SK-MEL-5 (cell line): Measurements from ENCODE around the gene UBTD1. TPM values are rescaled to one million over a fixed set of nuclear protein-coding genes. Genes with fewer than 3 reads are reported as not detected.

Source experiments
- DNase-seq: peaks from one replicate; pipeline ENCODE4 v3.0.0-alpha.2; 2016; ENCODE audit warnings: low read depth, low spot score
- in situ Hi-C: cut with HindIII; loops from 2 replicates; pipeline ENCODE4 v1.10.0; 2016; ENCODE audit warnings: low sequenced_read_pairs, high pct_unique_total_duplicates, low pct_unique_long_range_greater_than_20kb
- total RNA-seq: library from RNA; depleted of rRNA; stranded (reverse); fragments of >200 nt; shearing (Covaris generic); gene quantifications from 2 replicates; pipeline ENCODE4 v1.2.3, GENCODE V29; 2014

The UBTD1 gene
- total RNA-seq, 1 experiment from 2014 or later: 12.7 TPM

DNA sequence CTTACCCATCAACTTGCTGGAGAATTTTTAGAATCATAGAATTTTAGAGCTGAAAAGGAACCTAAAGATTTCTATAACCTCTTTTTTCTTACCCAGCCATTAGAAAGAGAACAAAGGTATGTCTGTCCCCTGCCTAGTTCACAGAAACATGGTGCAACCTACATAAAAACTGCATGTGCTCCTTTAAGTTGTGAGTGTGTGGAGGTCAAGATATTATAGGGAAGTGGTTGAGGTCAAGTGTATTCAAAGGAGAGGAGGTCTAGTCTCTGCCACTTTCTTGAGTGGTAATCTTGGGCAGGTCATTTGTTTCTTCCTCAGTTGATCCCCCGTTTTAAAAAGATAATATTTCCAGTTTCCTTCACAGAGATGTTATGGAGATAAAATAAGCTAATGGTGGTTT is 6.4 kb downstream of the UBTD1 start:
- no peak for DNase-seq
- in situ Hi-C loops: no loop called here

DNA sequence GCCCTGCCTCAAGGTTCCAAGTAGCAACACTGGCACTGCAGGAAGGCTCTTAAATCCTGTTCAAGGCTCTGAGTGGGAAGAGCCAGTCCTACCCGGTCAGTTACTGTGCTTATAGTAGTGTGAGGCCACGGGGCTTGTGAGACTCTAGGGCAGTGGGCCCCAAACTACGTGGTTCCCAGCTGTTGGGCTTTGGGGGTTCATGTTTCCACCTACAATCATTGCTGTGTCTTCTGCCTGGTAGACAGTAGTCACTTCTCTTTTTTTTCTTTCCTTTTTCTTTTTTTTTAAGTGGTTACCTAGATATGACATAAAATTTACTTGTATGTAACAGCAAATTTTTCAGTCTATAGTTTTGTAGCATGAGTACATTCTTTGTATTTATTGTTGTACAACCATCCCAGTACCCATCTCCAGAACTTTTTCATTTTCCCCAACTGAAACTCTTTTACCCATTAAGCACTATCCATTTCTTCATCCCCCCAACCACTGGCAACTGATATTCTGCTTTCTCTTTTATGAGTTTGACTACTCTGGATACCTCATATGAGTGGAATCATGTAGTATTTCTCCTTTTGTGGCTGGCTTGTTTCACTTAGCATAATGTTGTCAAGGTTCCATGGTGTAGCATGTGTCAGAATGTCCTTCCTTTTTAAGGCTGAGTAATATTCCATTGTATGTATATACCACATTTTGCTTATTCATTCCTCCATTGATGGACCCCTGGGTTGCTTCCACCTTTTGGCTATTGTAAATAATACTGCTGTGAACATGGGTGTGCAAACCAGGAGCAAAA is 7.7 kb downstream of the UBTD1 start:
- no peak for DNase-seq
- in situ Hi-C loops: no loop called here

DNA sequence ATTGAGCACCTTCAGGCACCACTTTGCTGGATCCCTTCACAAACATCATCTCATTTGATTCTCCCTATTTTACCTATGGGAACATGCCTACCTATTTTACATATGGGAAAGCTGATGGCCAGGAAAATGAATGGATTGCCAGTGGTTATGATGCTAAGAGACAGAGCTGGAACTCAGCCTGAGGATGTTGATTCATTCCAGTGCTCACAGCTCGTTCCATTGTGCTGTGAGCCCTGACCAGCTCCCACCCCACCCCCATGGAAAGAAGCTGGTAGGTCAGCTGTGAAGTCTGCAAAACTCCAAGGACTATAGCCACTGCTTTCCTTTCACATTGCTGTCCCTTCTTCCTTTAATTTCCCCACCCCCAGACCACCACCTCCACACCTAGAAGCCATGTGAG is 9.6 kb downstream of the UBTD1 start:
- in situ Hi-C loops: no loop called here

DNA sequence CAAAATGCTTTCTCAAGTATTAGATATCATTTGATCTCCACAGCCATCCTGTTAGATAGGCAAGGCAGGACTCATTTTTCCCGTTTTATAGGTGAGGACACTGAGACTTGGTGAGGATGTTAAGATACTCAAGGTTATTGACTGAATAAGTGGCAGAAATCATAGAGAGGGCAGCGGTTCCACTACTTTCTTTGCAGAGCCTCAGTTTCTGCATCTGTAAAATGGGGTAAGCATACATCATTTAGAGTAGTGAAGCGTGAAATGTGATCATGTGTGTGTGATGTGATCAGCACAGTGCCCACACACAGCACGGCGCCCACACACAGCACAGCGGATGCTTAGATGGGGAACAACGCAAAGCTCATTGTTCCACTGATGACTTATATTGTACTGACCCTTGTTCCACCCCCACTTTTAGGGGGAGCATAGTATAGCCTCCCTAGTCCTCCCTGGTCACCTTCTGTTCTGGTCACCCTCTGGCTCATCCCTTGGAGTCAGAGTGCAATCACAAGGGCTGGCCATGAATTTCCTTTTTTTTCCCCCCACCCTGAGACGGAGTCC is 10.5 kb downstream of the UBTD1 start:
- in situ Hi-C loops: no loop called here
- DNase-seq: no peak

More for the DNA sequence above, 9.6 kb downstream of the UBTD1 start:
- DNase-seq: no peak

DNA sequence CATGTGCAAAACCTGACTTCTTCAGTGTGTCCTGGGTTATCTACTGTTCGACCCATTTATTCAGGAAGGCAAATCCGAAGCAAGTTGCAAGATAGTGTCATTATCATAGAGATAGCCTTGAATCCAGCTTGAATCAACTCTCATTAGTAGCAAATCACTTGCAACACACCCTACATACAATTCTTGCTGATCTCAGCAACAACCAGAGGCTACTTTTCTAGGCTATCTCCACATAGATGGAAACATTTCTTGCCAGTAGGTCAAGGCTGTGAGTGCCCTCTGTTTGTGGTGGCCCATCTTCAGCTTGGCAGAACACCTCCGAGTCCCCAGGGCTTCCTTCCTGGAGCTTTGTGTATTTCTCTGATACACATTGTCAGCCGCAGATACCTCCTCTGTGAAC is 12.0 kb downstream of the UBTD1 start:
- DNase-seq: no peak
- in situ Hi-C loops: no loop called here

DNA sequence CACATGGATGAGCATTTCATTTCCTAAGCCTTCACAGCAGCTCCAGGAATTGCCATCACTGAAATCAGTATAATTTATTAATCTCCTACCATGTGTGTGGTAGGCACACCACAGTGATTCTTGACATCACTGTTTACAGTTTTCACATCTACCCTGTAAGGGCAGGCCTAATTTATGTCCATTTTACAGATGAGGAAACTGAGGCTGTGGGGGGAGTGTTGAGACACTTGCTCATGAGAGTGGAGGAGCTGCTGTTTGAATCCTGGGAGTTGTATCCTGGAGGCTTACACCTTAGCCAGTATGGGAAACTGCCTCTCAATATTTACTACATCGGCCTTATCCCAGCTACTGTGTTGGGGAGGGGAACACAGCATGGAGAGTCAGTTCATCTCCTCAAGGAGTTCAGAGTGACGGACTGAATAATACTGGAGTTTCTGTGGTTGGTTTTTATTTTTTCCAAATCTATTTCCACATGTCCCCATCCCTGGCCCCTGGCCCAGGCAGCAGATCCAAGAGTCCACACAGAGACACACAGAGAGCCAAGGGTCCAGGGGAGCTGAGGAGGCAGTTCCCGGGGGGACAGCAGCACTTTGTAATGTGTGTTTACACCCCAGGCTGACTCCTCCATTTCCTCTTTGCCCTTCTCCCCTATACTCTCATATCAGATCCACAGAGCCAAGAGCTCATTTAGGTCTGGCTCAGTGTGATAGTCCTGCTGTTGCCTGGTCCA is 13.2 kb downstream of the UBTD1 start:
- no peak for DNase-seq
- in situ Hi-C loops: no loop called here

DNA sequence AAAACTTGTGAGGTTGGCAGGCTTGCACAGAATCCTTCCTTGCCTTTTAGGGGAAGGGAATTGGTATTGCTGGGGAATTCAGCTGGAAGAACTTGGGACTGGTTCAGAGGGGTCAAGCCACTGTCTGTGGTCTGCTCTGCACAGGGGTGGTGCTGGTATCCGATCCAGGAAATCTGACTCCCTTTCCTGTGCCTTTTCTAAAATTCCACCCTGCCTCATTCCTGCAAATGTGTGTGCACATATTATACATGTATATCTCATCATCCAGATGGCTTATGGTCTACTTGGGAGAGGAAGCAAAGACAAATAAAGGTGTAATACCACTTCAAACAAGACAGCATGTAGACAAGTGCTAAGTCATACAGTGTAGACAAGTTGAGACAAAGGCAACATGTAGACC is 14.3 kb downstream of the UBTD1 start:
- in situ Hi-C loops: no loop called here
- no peak for DNase-seq

DNA sequence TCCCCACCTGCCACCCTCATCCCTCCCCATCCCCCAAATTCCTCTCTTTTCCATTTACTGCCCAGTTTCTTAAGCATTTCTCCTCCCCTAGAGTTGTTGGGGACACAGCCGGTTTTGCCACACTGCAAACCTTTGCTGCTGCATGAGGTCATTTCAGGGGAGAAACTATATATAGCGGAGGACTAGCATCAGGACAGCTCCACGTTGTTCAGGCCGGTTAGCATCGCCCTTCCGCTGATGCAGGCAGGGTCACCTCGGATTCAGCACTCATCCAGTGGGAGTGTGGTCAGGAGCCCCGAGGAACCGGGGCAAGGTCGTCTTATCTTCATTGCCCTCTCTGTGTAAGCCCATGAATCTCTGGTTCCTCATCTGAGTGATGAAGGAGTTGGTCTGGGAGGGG is 15.6 kb downstream of the UBTD1 start:
- in situ Hi-C loops: no loop called here
- no peak for DNase-seq

DNA sequence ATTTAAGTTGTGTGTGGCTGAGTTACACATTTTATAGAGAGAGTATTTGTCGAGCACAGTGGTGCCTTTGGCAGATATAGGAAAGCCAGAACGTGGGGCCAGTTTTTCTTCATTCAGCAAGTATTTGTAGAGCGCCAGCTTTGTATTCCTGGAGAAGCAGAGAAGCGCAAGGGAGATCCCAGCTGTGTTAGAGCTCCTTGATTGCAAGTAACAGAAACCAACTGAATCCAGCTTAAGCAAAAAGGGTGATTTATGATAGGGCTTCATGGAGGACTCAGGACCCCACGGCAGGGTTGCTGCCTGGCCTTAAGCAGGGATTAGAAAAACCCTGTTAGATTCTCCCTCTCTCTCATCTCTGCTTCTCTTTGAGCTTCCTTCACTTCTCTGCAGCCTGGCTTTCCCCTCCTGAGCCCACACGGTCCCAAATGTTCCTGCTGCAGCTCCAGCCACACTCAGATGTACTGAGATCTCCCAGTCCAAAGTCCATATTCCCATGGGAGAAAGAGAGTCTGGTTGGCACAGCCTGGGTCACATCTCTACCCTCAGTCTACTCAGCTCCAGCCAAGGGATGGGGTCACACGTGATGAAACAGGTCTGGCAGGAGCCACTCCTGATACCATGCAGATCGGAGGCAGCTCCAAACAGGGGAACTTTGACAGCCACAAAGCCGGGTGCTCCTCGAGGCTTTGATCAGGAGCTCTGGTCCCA is 16.7 kb downstream of the UBTD1 start:
- in situ Hi-C loops: no loop called here
- no peak for DNase-seq

DNA sequence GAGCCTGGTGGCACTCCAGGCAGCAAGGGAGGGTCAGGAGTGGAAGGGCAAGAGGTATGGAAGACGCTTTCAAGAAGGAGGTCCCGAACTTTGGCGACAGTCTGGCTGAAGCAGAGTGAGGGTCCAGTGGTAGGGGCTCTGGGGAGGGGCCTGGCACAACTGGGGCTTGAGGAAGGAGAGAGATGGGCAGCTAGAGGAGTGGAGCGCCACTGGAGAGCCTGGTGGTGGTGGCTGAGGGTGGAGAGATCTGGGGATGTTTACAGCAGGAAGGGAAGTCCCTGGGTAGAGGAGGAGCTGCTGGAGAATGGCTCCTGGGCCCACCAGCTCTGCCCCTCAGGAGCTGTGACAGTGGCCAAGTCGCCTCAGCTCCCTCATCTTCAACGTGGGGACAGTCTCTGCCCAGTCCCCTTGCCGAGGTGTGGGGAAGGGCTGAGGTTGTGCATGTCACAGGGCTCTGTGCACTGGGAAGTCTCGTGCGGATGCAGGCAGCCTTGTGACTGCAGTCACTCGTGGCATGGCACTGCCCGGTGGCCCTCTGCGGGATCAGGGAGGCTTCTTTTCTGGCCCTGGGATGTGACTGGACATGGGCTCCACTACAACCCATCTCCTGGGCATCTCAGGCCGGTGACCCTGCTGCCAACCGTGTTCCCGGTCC is 18.5 kb downstream of the UBTD1 start:
- no peak for DNase-seq
- in situ Hi-C loops: no loop called here

DNA sequence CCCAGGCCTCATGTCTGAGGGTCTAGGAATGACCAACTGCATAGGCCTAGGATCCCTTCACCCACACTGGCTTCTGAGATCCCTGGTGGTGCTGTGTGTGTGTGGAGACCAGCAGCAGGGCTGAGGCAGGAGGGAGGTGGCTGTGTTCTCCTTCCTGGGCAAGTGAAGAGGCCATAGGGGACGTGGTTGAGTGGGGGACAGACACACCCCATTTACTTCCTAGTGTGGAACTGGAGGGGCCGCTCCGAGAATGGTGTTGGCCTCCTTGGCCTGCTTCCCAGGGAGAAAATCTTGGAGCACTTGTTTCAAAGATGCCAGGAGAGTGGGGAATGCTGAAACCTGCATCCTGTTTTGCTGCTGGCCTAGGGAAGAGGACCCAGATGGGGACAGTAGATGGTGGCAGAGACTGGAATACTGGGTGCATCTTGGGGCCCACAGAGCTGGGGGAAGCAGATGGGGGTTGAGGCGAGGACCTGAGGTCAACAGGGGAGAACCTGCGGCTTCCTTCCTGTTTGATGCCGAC is 19.1 kb downstream of the UBTD1 start:
- in situ Hi-C loops: no loop called here
- DNase-seq: no peak

DNA sequence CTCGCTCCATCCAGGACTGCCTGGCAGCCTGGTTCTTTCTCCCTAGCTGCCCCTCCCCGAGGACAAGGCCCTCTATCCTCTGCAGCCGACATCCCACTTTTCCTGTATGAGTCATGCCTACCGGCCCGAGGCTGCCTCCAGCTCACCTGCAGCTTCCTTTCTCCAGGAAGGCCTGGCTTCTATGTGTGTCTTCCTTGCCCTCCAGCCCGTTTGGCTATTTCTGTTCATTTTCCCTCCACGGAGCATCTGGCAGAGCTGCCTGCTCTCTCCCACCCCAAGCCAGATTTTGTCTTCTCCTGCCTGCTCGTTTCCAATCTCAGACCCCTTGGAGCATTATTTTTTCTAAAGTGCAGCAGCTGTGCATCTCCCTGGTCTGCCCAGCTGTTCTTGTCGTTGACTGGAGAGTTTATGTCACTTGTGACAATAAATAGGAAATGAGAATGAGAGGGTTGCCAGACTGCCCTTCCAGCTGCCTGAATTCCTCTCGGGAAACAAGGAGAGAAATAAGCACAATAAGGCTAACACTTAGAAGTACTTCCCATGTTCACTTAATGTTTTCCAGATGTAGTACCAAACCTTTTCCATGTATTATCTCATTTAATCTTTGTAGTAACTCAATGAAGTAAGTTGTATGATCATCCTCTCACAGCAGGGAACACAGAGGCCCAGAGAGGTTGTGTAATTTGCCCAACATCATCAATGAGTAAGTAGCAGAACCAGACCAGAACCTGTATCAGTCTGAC is 19.7 kb downstream of the UBTD1 start:
- in situ Hi-C loops: no loop called here
- DNase-seq: no peak

DNA sequence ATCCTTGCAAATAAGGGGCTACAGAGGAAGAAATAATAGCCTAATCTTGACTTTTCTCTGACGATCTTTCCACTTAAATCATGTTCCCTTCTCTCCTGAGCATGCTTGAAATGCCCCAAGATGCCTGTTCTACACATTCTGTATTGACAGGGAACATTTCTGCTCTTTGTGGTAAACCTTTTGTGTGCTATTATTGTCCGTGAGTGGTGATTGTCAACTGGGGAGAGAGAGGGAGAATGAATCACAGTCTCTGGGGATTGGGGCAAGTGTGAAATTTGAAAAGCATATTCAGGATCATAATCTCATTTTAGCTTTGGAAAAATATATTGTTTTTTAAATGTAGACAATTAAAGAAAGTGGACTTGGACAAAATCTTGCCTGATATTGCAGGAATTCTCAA is 20.6 kb downstream of the UBTD1 start:
- no peak for DNase-seq
- in situ Hi-C loops: no loop called here

DNA sequence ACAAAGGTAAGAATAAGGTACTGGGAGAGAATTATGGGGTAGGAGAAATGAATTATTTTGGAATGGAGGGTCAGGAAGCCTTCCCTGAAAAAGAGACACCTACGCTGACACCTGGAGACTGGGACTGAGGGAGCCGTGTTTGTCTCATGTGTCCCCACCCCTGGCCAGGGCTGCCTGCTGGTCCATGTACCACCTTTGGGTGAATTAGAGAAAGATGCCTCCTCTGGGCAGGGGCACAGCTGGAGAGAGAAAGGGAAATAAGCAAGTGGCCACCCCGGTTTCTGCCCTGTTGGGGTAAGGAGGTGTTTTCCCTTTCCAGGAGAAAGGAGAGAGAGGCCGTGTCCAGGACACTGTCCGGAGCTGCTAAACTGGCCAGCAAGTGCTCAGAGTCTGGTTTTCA is 21.8 kb downstream of the UBTD1 start:
- in situ Hi-C loops: no loop called here
- DNase-seq: no peak

DNA sequence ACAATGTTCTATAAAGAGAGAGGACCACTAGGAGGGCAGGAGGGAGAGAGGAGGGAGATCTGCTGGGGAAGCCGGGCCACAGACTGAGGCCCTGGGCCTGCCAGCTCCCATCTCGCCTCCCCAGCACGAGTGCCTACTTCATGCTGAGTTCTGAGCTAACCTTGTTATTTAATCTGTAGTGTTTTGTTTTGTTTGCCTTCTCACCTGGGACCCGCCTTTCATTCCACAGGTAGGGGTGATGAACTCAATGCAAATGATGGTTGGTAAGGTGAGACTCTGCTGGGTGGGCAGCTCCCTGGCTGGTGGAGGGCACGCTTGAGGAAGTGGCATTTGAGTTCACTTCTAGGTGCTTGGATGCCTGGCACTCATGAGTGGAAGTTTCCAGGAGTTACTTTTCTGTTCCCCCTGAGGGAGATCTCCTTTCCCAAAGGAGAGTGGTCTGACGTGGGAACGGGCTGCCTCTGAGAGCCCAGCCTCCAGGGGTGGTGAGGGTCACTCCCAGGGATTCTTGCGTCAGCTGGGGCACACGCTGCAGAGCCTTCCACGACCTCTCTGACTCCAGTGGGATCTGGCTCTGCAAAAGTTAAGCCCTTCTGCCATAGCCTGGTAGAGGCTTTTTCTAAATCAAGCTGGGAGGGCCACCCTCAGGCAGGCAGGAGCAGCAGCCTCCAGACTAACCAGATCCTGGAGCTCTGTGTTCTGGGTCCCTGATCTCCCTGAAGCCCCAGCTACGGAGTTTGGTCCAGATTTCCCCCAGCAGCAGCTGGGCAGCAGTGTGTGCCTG is 22.4 kb downstream of the UBTD1 start:
- DNase-seq: no peak
- in situ Hi-C loops: no loop called here

DNA sequence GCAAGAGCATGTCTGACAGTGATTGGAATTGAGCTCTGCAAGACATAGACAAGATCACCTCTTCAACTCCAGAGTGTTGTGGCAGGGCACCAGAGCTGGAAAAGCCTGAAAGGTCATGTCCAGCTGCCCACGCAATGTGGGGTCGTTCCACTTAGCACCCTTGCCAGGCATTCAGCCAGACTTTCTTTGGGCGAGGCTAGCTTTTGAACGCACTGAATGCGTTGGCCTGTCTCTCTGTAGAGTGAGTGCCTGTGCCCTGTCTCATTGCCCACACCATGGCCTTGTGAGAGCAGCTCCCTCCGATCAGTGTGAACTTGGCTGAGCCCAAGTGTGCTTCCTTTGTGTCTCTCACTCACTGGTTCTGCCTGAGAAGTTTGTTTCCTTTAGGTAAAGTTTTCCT is 23.3 kb downstream of the UBTD1 start:
- no peak for DNase-seq
- in situ Hi-C loops: no loop called here
